Measurements from ENCODE around the gene ATF6.
"Not testable (repeated sequence)": the region's sequence is repeated elsewhere in the genome, so short reads cannot be mapped to it uniquely, and the experiment has no call there.

ATF6 gene

GRCh38 chr1:161791904-161792655 is 26.0 kb downstream of the ATF6 start:
- TF ChIP-seq CTCF (IDR thresholded peaks at IDR 0.05; ENCODE audit: insufficient read depth, low read depth, low read length, missing control alignments), result no peak
- no peak for DNase-seq (ENCODE audit: low read depth)
- no peak overlapping the region for H3K4me3 ChIP-seq (ENCODE audit: low read depth, low read length)

- TF ChIP-seq CTCF (IDR thresholded peaks at IDR 0.05; ENCODE audit: insufficient read depth, low read depth, low read length, missing control alignments), result peak; percentile 41
- no peak overlapping the region for H3K4me3 ChIP-seq (ENCODE audit: low read depth, low read length)
- DNase-seq (ENCODE audit: low read depth), result peak; percentile 66
These were observed 26.6 kb downstream of the ATF6 start for GRCh38 chr1:161792740-161793139.

- DNase-seq (ENCODE audit: low read depth), result no peak
- no peak for TF ChIP-seq CTCF (IDR thresholded peaks at IDR 0.05; ENCODE audit: insufficient read depth, low read depth, low read length, missing control alignments)
- H3K4me3 ChIP-seq (ENCODE audit: low read depth, low read length), result no peak overlapping the region
These were observed 33.7 kb downstream of the ATF6 start for GRCh38 chr1:161799792-161800191.

GRCh38 chr1:161801955-161802354 is 35.8 kb downstream of the ATF6 start:
- TF ChIP-seq CTCF (IDR thresholded peaks at IDR 0.05; ENCODE audit: insufficient read depth, low read depth, low read length, missing control alignments), result no peak
- no peak for DNase-seq (ENCODE audit: low read depth)
- no peak overlapping the region for H3K4me3 ChIP-seq (ENCODE audit: low read depth, low read length)

DNA sequence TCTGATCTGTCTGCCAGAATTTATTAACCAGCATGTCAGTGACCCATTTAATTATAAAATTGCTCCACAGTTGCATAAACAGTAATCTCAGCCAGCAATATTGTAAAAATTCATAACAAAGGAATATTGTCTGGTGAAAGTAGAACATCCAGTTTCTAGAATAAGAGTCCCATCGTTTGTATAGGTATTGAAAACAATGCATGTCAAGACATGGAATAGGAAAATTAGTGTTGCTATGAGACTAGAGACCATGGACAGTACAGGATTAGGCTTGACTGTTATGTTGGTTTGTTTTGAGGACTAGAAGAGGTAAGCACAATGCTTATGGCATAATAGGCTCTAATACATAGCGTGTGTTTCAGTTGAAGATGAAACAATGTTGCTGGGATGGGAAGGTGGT is 37.1 kb downstream of the ATF6 start:
- TF ChIP-seq CTCF (IDR thresholded peaks at IDR 0.05; ENCODE audit: insufficient read depth, low read depth, low read length, missing control alignments), result no peak
- H3K4me3 ChIP-seq (ENCODE audit: low read depth, low read length), result no peak overlapping the region
- no peak for DNase-seq (ENCODE audit: low read depth)

- H3K4me3 ChIP-seq (ENCODE audit: low read depth, low read length), result no peak overlapping the region
- DNase-seq (ENCODE audit: low read depth), result no peak
- no peak for TF ChIP-seq CTCF (IDR thresholded peaks at IDR 0.05; ENCODE audit: insufficient read depth, low read depth, low read length, missing control alignments)
These were observed 39.5 kb downstream of the ATF6 start for GRCh38 chr1:161805399-161806197.

- not testable (repeated sequence) for DNase-seq (ENCODE audit: low read depth); H3K4me3 ChIP-seq (ENCODE audit: low read depth, low read length)
These were observed 43.1 kb downstream of the ATF6 start for GRCh38 chr1:161809202-161809601.

DNA sequence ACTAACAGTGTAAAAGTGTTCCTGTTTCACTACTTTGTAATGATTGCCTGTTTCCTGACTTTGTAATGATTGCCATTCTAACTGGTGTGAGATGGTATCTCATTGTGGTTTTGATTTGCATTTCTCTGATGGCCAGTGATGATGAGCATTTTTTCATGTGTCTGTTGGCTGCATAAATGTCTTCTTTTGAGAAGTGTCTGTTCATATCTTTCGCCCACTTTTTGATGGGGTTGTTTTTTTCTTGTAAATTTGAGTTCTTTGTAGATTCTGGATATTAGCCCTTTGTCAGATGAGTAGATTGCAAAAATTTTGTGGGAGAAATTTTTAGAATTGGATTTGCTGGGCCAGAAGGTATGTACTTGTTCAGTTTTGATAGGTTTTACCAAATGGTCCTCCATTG is 43.5 kb downstream of the ATF6 start:
- not testable (repeated sequence) for H3K4me3 ChIP-seq (ENCODE audit: low read depth, low read length); DNase-seq (ENCODE audit: low read depth)
